HS-27A (cell line): Measurements from ENCODE around the gene LCN6.
"Not testable (repeated sequence)": the region's sequence is repeated elsewhere in the genome, so short reads cannot be mapped to it uniquely, and the experiment has no call there.

ENCODE experiments used
- DNase-seq: peaks from one replicate; pipeline ENCODE4 v3.0.0-alpha.2; 2012; ENCODE audit warnings: low read depth, missing footprints

Gene LCN6

GRCh38 chr9:136724772-136725171 lies 23.6 kb downstream of the LCN6 start:
- no peak for DNase-seq

- no peak for DNase-seq
Measured at GRCh38 chr9:136723989-136724388, 24.3 kb downstream of the LCN6 start.

- DNase-seq, result no peak
Measured at GRCh38 chr9:136723362-136723976, 24.9 kb downstream of the LCN6 start.

GRCh38 chr9:136722969-136723356 lies 25.4 kb downstream of the LCN6 start:
- DNase-seq, result no peak

GRCh38 chr9:136722093-136722968 lies 26.0 kb downstream of the LCN6 start:
- no peak for DNase-seq

- DNase-seq, result no peak
Measured at GRCh38 chr9:136721339-136722092, 26.8 kb downstream of the LCN6 start.

GRCh38 chr9:136720898-136721338 lies 27.4 kb downstream of the LCN6 start:
- no peak for DNase-seq

GRCh38 chr9:136720251-136720897 lies 28.0 kb downstream of the LCN6 start:
- DNase-seq, result no peak

GRCh38 chr9:136719195-136719880 lies 29.0 kb downstream of the LCN6 start:
- no peak for DNase-seq

GRCh38 chr9:136718345-136719194 lies 29.8 kb downstream of the LCN6 start:
- DNase-seq, result no peak

GRCh38 chr9:136717399-136717798 lies 30.9 kb downstream of the LCN6 start:
- DNase-seq, result no peak

- no peak for DNase-seq
Measured at GRCh38 chr9:136714893-136715274, 33.4 kb downstream of the LCN6 start.

GRCh38 chr9:136714096-136714892 lies 34.0 kb downstream of the LCN6 start:
- DNase-seq, result no peak

GRCh38 chr9:136713550-136713949 lies 34.8 kb downstream of the LCN6 start:
- no peak for DNase-seq

- no peak for DNase-seq
Measured at GRCh38 chr9:136712690-136713544, 35.4 kb downstream of the LCN6 start.

GRCh38 chr9:136711751-136712689 lies 36.3 kb downstream of the LCN6 start, which contains the start of gene DIPK1B:
Gene DIPK1B (plus strand): TSS chr9:136712572. CDS start chr9:136712666, 94 bp downstream.
- no peak for DNase-seq

GRCh38 chr9:136711219-136711648 lies 37.1 kb downstream of the LCN6 start:
- not testable (repeated sequence) for DNase-seq

- no peak for DNase-seq
Measured at GRCh38 chr9:136710543-136710942, 37.8 kb downstream of the LCN6 start.
